ENCODE measurements around the gene ADCY2. TPM values are rescaled to one million over a fixed set of nuclear protein-coding genes. Genes with fewer than 3 reads are reported as not detected.

Gene ADCY2
- total RNA-seq, 2 experiments from 2014 or later: not detected

DNA sequence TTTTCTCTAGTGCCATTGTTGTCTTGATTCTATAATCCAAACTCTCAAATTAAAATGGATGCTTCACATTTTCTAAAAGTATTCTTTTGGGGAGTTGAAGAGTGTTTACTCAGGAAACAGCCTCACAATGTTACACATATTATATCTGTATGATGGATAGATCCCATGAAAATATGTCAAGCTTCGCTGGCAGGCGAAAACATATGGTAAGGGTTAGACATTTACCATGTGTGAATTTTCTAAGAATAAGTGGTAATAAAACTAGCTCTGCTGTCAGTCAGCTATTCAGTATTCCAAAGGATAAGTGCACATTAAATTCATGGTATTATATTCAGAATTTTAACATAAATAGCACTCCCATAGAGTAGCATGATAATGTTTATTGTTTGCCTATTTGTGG lies 13.3 kb upstream of the ADCY2 start:
- H3K4me3 Mint-ChIP-seq: no peak overlapping the region
- H3K4me1 Mint-ChIP-seq (ENCODE audit: low read depth): no peaks in the 10 kb centered on the region
- CTCF ChIA-PET: no interaction called here
- H3K36me3 Mint-ChIP-seq (ENCODE audit: low read depth): no peaks in the 10 kb centered on the region
- no peak for DNase-seq
- peaks cover 2% of the 10 kb centered on the region for H3K27me3 Mint-ChIP-seq (ENCODE audit: low read depth)
- intact Hi-C loops (cut with micrococcal nuclease): no loop called here
- no peak overlapping the region for H3K27ac Mint-ChIP-seq
- H3K9me3 Mint-ChIP-seq: no peaks in the 10 kb centered on the region

- Mint-ChIP-seq H3K4me3 (no peak overlapping the region), H3K27me3 (ENCODE audit: low read depth) (no peaks in the 10 kb centered on the region), H3K27ac (no peak overlapping the region), H3K9me3 (no peaks in the 10 kb centered on the region), H3K36me3 (ENCODE audit: low read depth) (no peaks in the 10 kb centered on the region), H3K4me1 (ENCODE audit: low read depth) (no peaks in the 10 kb centered on the region)
- intact Hi-C loops (cut with micrococcal nuclease): no loop called here
- DNase-seq: no peak
- CTCF ChIA-PET: no interaction called here
Measured at GRCh38 chr5:7385681-7386080, 10.3 kb upstream of the ADCY2 start.

DNA sequence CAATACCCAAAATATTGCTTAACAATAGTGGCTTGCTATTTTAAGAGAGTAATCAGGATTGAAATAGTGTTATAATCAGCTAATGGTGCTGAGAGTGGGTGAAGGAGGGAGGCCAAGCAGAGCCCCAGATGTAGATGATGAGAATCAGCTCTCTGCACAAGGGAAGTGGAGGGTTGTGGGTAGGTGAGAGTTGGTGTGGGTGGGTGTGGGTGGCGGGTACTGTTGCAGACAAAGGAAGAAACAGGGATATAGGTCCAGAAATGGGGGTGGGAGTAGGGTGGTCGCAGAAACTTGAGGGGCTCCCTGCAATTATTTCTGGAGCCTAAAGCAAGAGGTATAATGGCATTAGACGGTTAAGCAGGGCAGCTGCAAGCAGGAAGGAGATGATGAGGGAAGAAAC lies 7.4 kb upstream of the ADCY2 start:
- no peak overlapping the region for H3K27ac Mint-ChIP-seq
- no peak overlapping the region for H3K4me3 Mint-ChIP-seq
- H3K27me3 Mint-ChIP-seq (ENCODE audit: low read depth): peaks cover 8% of the 10 kb centered on the region
- intact Hi-C loops (cut with micrococcal nuclease): no loop called here
- H3K36me3 Mint-ChIP-seq (ENCODE audit: low read depth): no peaks in the 10 kb centered on the region
- no peak for DNase-seq
- CTCF ChIA-PET: interaction anchor here (0.6 kb wide), 1 partner anchor 358 kb away, joined by 3 read pairs; no protein-coding TSS in a partner anchor
- no peaks in the 10 kb centered on the region for H3K4me1 Mint-ChIP-seq (ENCODE audit: low read depth)
- no peaks in the 10 kb centered on the region for H3K9me3 Mint-ChIP-seq

DNA sequence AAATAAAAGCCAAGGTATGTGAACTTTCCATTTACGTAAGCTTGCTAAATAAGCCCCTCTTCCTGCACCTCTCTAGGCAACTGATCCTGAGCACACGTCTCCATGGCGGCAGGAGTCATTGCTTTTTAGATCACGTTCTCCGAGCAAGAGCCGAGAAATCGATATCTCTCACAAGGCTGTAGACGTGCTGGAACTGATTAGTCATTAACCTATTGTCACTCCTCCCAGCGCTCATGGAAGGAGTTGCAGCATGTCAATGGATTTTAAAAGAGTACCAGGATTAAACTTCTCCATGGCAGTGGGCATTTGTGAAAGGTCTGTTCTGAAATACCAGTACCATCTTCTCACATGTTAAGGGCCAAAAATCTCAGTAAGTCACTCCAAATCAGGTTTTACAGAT lies 4.7 kb upstream of the ADCY2 start:
- intact Hi-C loops (cut with micrococcal nuclease): loop anchor here (5.0 to 10.0 kb wide), 2 partner anchors 364 to 624 kb away; no protein-coding TSS in a partner anchor
- peaks cover 18% of the 10 kb centered on the region for H3K27me3 Mint-ChIP-seq (ENCODE audit: low read depth)

DNA sequence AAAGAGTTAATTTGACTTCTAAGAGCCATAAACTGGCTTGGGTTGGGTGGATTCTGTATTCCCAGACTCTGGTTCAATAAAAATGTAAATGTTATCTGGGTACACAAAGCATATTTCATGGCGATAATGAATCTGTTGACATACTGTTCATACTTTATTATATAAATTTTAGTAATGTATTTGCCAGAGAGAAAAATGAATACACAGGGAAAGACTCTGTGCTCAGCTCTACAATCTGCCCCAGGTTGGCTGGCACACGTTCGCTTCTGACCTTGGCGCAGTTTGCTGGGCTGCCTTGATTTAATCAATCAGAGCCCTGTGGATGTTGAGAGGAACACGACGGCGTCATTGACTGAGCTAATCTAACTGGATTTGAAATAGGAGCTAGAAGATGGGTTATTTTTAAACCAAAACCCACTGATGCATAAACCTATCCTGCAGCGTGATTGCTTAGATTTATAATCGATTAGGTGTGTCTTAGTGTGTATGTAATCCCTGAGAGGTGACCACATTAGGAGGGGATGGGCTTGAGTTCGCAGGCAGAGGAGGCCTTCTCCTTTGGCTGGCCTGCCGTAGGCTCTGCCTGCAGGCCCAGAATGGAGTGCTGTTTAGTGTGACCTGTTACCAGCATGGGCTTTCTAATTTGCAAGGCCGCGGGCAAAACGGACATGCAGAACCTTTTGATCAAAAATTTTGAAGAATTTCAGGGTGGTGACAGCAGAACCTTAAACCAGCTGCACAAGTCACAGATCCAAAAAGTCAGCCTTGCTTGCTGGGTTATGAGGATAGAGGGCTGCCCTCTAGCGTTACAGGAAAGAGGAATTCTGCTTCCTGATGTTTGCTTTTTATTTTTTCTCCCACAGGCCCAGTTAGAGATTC lies 3.9 kb upstream of the ADCY2 start:
- no peak overlapping the region for H3K4me3 Mint-ChIP-seq
- H3K4me1 Mint-ChIP-seq (ENCODE audit: low read depth): peaks cover 5% of the 10 kb centered on the region
- no peaks in the 10 kb centered on the region for H3K9me3 Mint-ChIP-seq
- CTCF ChIA-PET: no interaction called here
- H3K27ac Mint-ChIP-seq: no peak overlapping the region
- DNase-seq: no peak
- H3K27me3 Mint-ChIP-seq (ENCODE audit: low read depth): peaks cover 23% of the 10 kb centered on the region
- H3K36me3 Mint-ChIP-seq (ENCODE audit: low read depth): no peaks in the 10 kb centered on the region
- intact Hi-C loops (cut with micrococcal nuclease): loop anchor here (2.0 to 10.0 kb wide), 3 partner anchors 363 to 625 kb away; no protein-coding TSS in a partner anchor

More for the DNA sequence above, 4.7 kb upstream of the ADCY2 start:
- no peak for DNase-seq
- CTCF ChIA-PET: no interaction called here
- no peaks in the 10 kb centered on the region for H3K36me3 Mint-ChIP-seq (ENCODE audit: low read depth)
- no peaks in the 10 kb centered on the region for H3K4me1 Mint-ChIP-seq (ENCODE audit: low read depth)
- H3K9me3 Mint-ChIP-seq: no peaks in the 10 kb centered on the region
- no peak overlapping the region for H3K27ac Mint-ChIP-seq
- no peak overlapping the region for H3K4me3 Mint-ChIP-seq

DNA sequence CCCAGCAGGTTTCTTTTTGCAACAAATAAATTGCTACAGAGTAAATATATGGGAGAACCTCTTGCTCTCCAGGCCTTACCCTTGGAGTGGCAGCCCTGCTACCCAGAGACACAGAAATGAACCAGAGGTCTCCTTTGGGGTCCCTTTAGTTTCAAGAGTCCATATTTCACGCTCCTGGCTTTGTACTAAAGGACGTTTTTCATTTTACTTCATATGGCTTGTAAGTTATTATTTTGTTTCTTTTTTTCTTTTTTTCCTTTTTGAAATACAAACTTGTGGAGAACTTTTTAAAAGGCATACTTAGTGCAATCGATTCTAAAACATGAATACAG lies 3.3 kb upstream of the ADCY2 start:
- peaks cover 27% of the 10 kb centered on the region for H3K27me3 Mint-ChIP-seq (ENCODE audit: low read depth)
- intact Hi-C loops (cut with micrococcal nuclease): loop anchor here (2.0 to 10.0 kb wide), 3 partner anchors 362 to 625 kb away; no protein-coding TSS in a partner anchor

GRCh38 chr5:7393921-7394799 lies 1.8 kb upstream of the ADCY2 start:
- CTCF ChIA-PET: no interaction called here
- H3K27me3 Mint-ChIP-seq (ENCODE audit: low read depth): peaks cover 36% of the 10 kb centered on the region
- no peak for DNase-seq
- H3K27ac Mint-ChIP-seq: no peak overlapping the region
- intact Hi-C loops (cut with micrococcal nuclease): loop anchor here (2.0 to 10.0 kb wide), 3 partner anchors 361 to 627 kb away; no protein-coding TSS in a partner anchor
- peaks cover 6% of the 10 kb centered on the region for H3K4me1 Mint-ChIP-seq (ENCODE audit: low read depth)
- H3K36me3 Mint-ChIP-seq (ENCODE audit: low read depth): no peaks in the 10 kb centered on the region
- no peaks in the 10 kb centered on the region for H3K9me3 Mint-ChIP-seq
- H3K4me3 Mint-ChIP-seq: no peak overlapping the region

More for the DNA sequence above, 3.3 kb upstream of the ADCY2 start:
- Mint-ChIP-seq H3K9me3 (no peaks in the 10 kb centered on the region), H3K27ac (no peak overlapping the region), H3K4me1 (ENCODE audit: low read depth) (peaks cover 6% of the 10 kb centered on the region), H3K4me3 (no peak overlapping the region), H3K36me3 (ENCODE audit: low read depth) (no peaks in the 10 kb centered on the region)
- DNase-seq: no peak
- CTCF ChIA-PET: no interaction called here

DNA sequence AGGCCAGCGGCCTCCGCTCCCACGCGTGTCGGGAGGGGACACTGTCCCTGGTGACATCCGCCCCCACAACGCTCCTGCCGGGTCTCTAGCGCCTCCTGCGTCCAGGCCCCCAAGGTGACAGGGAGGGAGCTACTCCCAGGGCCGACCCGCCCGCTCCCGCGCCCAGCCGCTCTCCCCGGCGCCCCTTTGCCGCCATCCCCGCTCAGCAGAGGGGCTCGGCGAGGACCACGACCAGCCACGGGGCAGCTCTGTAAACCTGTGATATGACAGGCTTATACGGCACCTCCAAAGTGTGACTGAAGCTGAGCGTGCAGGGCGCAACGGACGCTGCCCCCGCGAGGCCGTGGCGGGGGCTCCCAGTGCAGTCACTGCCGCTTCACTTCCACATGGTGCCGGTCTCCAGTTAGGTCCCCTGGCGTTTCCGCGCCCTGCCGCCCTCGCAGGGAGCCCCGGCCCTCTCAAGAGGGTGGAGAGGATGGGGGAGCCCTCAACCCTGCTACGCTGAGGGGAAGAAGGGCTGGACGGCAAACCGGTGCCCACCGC lies 978 bp upstream of the ADCY2 start:
- Mint-ChIP-seq H3K4me3 (no peak overlapping the region), H3K27me3 (ENCODE audit: low read depth) (peaks cover 36% of the 10 kb centered on the region), H3K9me3 (no peaks in the 10 kb centered on the region), H3K4me1 (ENCODE audit: low read depth) (peaks cover 6% of the 10 kb centered on the region), H3K27ac (no peak overlapping the region), H3K36me3 (ENCODE audit: low read depth) (no peaks in the 10 kb centered on the region)
- intact Hi-C loops (cut with micrococcal nuclease): loop anchor here (5.0 to 10.0 kb wide), 2 partner anchors 360 to 628 kb away; no protein-coding TSS in a partner anchor
- DNase-seq: no peak
- CTCF ChIA-PET: no interaction called here

DNA sequence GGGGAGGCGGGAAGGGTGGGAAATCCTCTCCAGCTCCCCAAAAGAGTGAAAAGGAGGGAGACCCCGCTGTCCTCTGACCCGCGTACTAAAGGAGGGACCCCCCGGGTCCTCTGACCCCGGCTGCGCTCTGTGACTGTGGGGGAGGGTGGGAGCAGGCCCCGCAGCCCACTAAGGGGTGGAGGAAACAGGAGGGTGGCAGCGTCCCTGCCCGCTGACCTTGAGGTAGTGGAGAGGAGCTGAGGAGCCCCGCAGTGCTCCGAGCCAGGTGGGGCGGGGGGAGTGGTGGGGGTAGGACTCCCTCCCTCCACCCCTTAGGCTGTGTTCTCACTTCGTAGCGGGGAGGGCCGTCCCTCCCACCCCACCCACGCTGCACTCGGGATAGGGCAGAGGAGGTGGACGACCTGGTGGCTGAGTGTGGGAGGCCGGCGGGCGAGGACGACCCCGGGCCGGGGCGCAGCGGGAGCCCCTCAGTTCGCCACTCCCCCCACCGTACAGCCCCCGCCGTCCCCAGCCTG lies 449 bp upstream of the ADCY2 start:
- peaks cover 6% of the 10 kb centered on the region for H3K4me1 Mint-ChIP-seq (ENCODE audit: low read depth)
- no peaks in the 10 kb centered on the region for H3K9me3 Mint-ChIP-seq
- no peak for DNase-seq
- CTCF ChIA-PET: no interaction called here
- H3K36me3 Mint-ChIP-seq (ENCODE audit: low read depth): no peaks in the 10 kb centered on the region
- no peak overlapping the region for H3K4me3 Mint-ChIP-seq
- intact Hi-C loops (cut with micrococcal nuclease): loop anchor here (10.0 kb wide), 1 partner anchor 359 kb away; no protein-coding TSS in a partner anchor
- H3K27me3 Mint-ChIP-seq (ENCODE audit: low read depth): peaks cover 36% of the 10 kb centered on the region
- no peak overlapping the region for H3K27ac Mint-ChIP-seq

GRCh38 chr5:7396713-7397454 lies 946 bp downstream of the ADCY2 start:
- H3K4me1 Mint-ChIP-seq (ENCODE audit: low read depth): peaks cover 6% of the 10 kb centered on the region
- intact Hi-C loops (cut with micrococcal nuclease): loop anchor here (10.0 kb wide), 1 partner anchor 358 kb away; no protein-coding TSS in a partner anchor
- H3K27ac Mint-ChIP-seq: no peak overlapping the region
- H3K27me3 Mint-ChIP-seq (ENCODE audit: low read depth): peaks cover 40% of the 10 kb centered on the region
- H3K9me3 Mint-ChIP-seq: no peaks in the 10 kb centered on the region
- H3K36me3 Mint-ChIP-seq (ENCODE audit: low read depth): no peaks in the 10 kb centered on the region
- DNase-seq: no peak
- CTCF ChIA-PET: no interaction called here
- H3K4me3 Mint-ChIP-seq: no peak overlapping the region

- intact Hi-C loops (cut with micrococcal nuclease): loop anchor here (10.0 kb wide), 1 partner anchor 357 kb away; no protein-coding TSS in a partner anchor
- Mint-ChIP-seq H3K27me3 (ENCODE audit: low read depth) (peaks cover 39% of the 10 kb centered on the region), H3K36me3 (ENCODE audit: low read depth) (no peaks in the 10 kb centered on the region), H3K9me3 (no peaks in the 10 kb centered on the region), H3K4me3 (no peak overlapping the region), H3K4me1 (ENCODE audit: low read depth) (peaks cover 6% of the 10 kb centered on the region), H3K27ac (no peak overlapping the region)
- no peak for DNase-seq
- CTCF ChIA-PET: no interaction called here
Measured at GRCh38 chr5:7397937-7398336, 2.0 kb downstream of the ADCY2 start.
